Spleen (tissue), 11 donors: ENCODE results near the gene WDR74. TPM values are rescaled to one million over a fixed set of nuclear protein-coding genes. Genes with fewer than 3 reads are reported as not detected.
A peak's percentile ranks its signal among the peaks of the same experiment; 100 is the strongest.

Source experiments
- DNase-seq: peaks from one replicate; pipeline ENCODE4 v3.0.0-alpha.2; 2020
- H3K27ac ChIP-seq, 8 donors: fragments of 200-600 bp; sonication (generic) in 7 of 8; 1 replicate in 4 of 8; 2 replicates in 4 of 8; pipeline versions ENCODE4 v1.5.0 to v1.8.0; 2016 to 2021; ENCODE audit warnings: inconsistent platforms in 4 of 8, mild to moderate bottlenecking in 4 of 8, moderate library complexity in 1 of 8
- H3K27me3 ChIP-seq, 7 donors: fragments of 200-600 bp; sonication (generic) in 6 of 7; replicated peaks in 1 of 7; 1 replicate in 4 of 7; 2 replicates in 3 of 7; pipeline versions ENCODE4 v1.5.0 to v1.8.0; 2016 to 2021; ENCODE audit warnings: inconsistent platforms in 3 of 7, mild to moderate bottlenecking in 1 of 7
- H3K36me3 ChIP-seq, 6 donors: fragments of 200-600 bp; sonication (generic) in 5 of 6; 1 replicate in 4 of 6; 2 replicates in 2 of 6; pipeline versions ENCODE4 v1.5.0 to v1.8.0; 2016 to 2021; ENCODE audit warnings: inconsistent platforms in 2 of 6
- H3K4me1 ChIP-seq, 6 donors: fragments of 200-600 bp; sonication (generic) in 5 of 6; 1 replicate in 3 of 6; 2 replicates in 3 of 6; pipeline versions ENCODE4 v1.5.0 to v1.8.0; 2016 to 2021; ENCODE audit warnings: inconsistent platforms in 3 of 6
- H3K4me3 ChIP-seq, 8 donors: fragments of 200-600 bp; sonication (generic) in 7 of 8; 1 replicate in 4 of 8; 2 replicates in 4 of 8; pipeline versions ENCODE4 v1.5.0 to v1.8.0; 2016 to 2021; ENCODE audit warnings: inconsistent platforms in 4 of 8, mild to moderate bottlenecking in 4 of 8, moderate library complexity in 2 of 8
- H3K9me3 ChIP-seq, 8 donors: fragments of 200-600 bp; sonication (generic) in 7 of 8; 1 replicate in 4 of 8; 2 replicates in 4 of 8; pipeline versions ENCODE4 v1.5.0 to v1.8.0; 2016 to 2021; ENCODE audit warnings: inconsistent platforms in 4 of 8
- POLR2A ChIP-seq, 3 donors: fragments of 450-650 bp; IDR thresholded peaks; one replicate each; pipeline ENCODE4 v1.5.1; 2017; ENCODE audit warnings: antibody characterized with exemption in 3 of 3, mild to moderate bottlenecking in 1 of 3
- POLR2AphosphoS5 ChIP-seq, 3 donors: sonication (generic); formaldehyde crosslinking; IDR thresholded peaks; one replicate each; pipeline ENCODE4 v1.5.1; 2017; ENCODE audit warnings: antibody characterized with exemption in 3 of 3
- WGBS, 5 donors: extraction: QIAGEN DNeasy Blood & Tissue Kit in 3 of 5; methylation state at CpG; one replicate each; pipeline versions ENCODE4 v1.1.5 to v1.1.7; 2013 to 2018; 5-methylcytosine and 5-hydroxymethylcytosine counted together
- intact Hi-C: fragments of 100-400 bp; cut with DNase I; formaldehyde crosslinking; loops from one replicate; pipeline ENCODE4 v1.15.0; 2023; ENCODE audit warnings: low total_unique reads
- polyA plus RNA-seq, 3 donors: library from polyadenylated mRNA; stranded (reverse); fragments of 200-250 nt; gene quantifications; one replicate each; pipeline ENCODE4 v1.2.1, GENCODE V29; 2013
- total RNA-seq, 7 donors: library from RNA; depleted of rRNA in 3 of 7; stranded (reverse); fragments of >200 nt in 3 of 7; fragmentation: NEBNext Ultra II Directional in 4 of 7; extraction: Animal tissue kit (Norgen Biotek cat#: 25700) in 4 of 7; gene quantifications; one replicate each; pipeline versions ENCODE4 v1.1.0 to v1.2.1, GENCODE V29; 2016 to 2021
- TF ChIP-seq, protein P1 (sequence below), 11 experiments: fragments of 200-600 bp in 7 of 11; fragments of 450-650 bp in 4 of 11; sonication (generic) in 4 of 11; IDR thresholded peaks in 8 of 11; conservative IDR thresholded peaks in 3 of 11; 1 replicate in 7 of 11; 2 replicates in 4 of 11; pipeline versions ENCODE4 v1.4.0 to v1.8.0; 2016 to 2021; ENCODE audit warnings: antibody characterized with exemption in 11 of 11, inconsistent platforms in 4 of 11, mild to moderate bottlenecking in 1 of 11
- donor health status: healthy with polysubstance abuse.
- donor health status: DM: no; HTN: no; CAD: no; lungs with moderate emphysema.
- donor health status: DM: no; HTN: no; CAD: no.
- donor health status: Bipolar disorder and iron deficiency.
- donor health status: healthy.
- donor health status: DM: no; HTN: no; CAD: no.
- donor health status: DM: yes; HTN: yes; CAD: no.

The WDR74 gene
- total and polyA plus RNA-seq, 10 donors, result 29.0 to 66.2 (median 50.1) TPM

DNA sequence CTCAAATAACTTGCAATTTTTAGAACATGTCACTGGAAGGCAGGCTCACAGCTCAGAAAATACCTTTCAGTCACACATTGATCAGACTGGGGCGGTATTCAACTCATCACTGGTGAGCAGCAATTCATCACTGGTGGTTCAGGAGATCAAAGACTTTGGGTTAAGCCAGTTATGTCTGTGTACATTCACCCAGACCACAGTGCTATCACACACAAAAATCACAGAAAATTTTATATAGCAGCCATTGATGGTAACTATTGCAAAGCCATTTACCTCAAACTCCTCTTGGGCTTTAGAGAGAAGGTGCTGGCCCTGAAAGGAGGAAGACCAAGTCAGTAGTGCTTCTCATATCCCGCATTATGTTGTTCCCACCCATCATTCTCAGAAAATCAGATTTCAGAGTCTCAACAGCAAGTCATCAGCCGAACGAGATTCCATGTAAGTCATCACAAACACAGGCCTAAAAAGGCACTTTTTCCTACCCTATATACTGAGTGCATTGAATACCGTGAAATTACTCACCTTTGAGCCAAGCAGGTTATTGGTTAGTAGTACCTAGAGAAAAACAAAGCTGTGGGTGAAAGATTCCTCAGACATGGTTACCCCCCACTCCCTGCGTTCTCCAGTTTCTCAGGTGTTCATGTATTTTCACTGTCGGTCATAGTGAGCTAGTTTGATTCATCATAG, 14.0 kb upstream of the WDR74 start:
- no peaks in the 10 kb centered on the region for H3K9me3 ChIP-seq
- no peaks in the 10 kb centered on the region for H3K27me3 ChIP-seq
- intact Hi-C loops, result no loop called here
- H3K27ac ChIP-seq, result peak overlapping the region in 4 of 8 donors; percentile 85 to 90 (median 88)
- TF ChIP-seq POLR2AphosphoS5 (IDR thresholded peaks at IDR 0.05) (no peak), POLR2A (IDR thresholded peaks at IDR 0.05) (no peak)
- TF ChIP-seq, protein P1, sequence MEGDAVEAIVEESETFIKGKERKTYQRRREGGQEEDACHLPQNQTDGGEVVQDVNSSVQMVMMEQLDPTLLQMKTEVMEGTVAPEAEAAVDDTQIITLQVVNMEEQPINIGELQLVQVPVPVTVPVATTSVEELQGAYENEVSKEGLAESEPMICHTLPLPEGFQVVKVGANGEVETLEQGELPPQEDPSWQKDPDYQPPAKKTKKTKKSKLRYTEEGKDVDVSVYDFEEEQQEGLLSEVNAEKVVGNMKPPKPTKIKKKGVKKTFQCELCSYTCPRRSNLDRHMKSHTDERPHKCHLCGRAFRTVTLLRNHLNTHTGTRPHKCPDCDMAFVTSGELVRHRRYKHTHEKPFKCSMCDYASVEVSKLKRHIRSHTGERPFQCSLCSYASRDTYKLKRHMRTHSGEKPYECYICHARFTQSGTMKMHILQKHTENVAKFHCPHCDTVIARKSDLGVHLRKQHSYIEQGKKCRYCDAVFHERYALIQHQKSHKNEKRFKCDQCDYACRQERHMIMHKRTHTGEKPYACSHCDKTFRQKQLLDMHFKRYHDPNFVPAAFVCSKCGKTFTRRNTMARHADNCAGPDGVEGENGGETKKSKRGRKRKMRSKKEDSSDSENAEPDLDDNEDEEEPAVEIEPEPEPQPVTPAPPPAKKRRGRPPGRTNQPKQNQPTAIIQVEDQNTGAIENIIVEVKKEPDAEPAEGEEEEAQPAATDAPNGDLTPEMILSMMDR (IDR thresholded peaks at IDR 0.05 in 8 of 11, conservative IDR thresholded peaks at IDR 0.05 in 3 of 11), result no peak
- H3K4me3 ChIP-seq, result peak overlapping the region in 6 of 8 donors; percentile 61 to 95 (median 86)
- H3K36me3 ChIP-seq, result peaks cover 0 to 39% (median 33%) of the 10 kb centered on the region in 6 donors
- peaks cover 22 to 72% (median 52%) of the 10 kb centered on the region in 6 donors for H3K4me1 ChIP-seq
- no peak for DNase-seq
- WGBS, 5 donors, result 56 to 60% (median 58%) methylated on average over 7 of the region's 7 CpGs

DNA sequence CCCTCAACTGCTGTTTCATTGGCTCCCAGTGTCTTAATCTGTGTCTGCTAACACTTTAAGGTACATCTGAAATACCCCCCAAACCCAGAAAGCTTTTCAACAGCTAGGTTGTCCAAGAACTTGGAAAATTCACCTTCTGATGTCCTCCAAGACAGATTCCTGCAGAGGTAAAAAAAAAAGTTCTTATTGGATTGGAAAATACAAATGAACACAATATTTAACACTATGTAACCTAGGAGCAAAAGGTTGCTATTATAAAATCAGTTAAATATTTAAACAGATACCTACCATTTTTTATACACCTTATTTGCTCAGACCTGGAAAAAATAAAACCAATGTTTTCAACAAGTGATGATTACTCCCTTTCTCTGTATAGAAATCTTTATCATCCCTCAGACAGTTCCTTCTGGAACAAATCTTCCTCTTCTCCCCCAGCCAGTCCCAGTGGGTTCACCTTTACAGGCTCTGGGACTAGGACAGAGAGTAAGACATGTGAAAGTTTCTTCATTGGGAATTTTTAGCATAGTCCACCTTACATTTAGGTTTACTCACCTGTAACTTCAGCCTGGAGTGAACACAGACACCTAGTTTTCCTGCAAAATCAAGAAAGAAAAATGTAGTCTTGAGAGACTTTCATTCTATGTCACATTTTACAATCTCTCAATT, 13.3 kb upstream of the WDR74 start:
- no peak for TF ChIP-seq POLR2AphosphoS5 (IDR thresholded peaks at IDR 0.05)
- TF ChIP-seq POLR2A (IDR thresholded peaks at IDR 0.05), result no peak
- TF ChIP-seq, protein P1 (IDR thresholded peaks at IDR 0.05 in 8 of 11, conservative IDR thresholded peaks at IDR 0.05 in 3 of 11), result no peak
- intact Hi-C loops, result no loop called here
- peaks cover 0 to 39% (median 33%) of the 10 kb centered on the region in 6 donors for H3K36me3 ChIP-seq
- H3K9me3 ChIP-seq, result no peaks in the 10 kb centered on the region
- H3K4me1 ChIP-seq, result peaks cover 22 to 65% (median 52%) of the 10 kb centered on the region in 6 donors
- H3K27ac ChIP-seq, result peak overlapping the region in 1 of 8 donors; percentile 87
- H3K4me3 ChIP-seq, result peak overlapping the region in 1 of 8 donors; percentile 83
- no peaks in the 10 kb centered on the region for H3K27me3 ChIP-seq
- no peak for DNase-seq

DNA sequence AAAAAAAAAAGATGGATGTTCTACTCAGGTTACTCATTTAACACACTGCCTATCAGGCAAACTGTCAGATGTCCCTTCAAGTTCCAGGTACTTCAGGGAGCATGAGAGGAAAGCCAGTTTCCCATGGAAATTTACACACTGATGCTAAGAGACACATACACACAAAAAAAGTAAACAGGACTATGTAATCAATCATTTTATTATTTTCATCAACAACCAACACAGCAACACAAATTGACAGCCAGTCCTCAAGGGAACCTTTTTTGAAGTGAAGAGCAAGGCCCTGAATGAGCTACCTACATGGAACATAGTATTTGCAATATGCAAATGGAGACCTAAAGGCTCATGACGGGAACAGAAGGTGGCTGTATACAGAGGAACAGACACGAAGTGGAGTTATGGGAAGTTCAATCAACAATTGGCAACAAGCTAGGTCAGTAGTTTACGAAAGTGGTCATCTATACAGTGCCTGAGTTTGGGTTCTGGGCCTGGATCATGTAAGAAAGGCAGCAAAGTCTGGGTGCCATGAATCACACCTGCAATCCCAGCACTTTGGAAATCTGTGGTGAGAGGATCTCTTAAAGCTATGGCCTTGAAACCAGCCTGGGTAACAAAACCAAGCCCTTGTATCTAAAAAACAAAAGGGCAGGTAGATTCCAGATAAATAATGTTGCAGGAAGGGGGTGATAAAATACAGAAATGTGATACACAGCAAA, 12.6 kb upstream of the WDR74 start:
- intact Hi-C loops, result no loop called here
- no peak for DNase-seq
- Histone ChIP-seq H3K4me1 (peaks cover 18 to 58% (median 46%) of the 10 kb centered on the region in 6 donors), H3K36me3 (peaks cover 0 to 39% (median 33%) of the 10 kb centered on the region in 6 donors), H3K27ac (peak overlapping the region in 4 of 8 donors; percentile 13 to 42 (median 23)), H3K9me3 (no peaks in the 10 kb centered on the region), H3K27me3 (no peaks in the 10 kb centered on the region), H3K4me3 (no peak overlapping the region)
- TF ChIP-seq, protein P1 (IDR thresholded peaks at IDR 0.05 in 8 of 11, conservative IDR thresholded peaks at IDR 0.05 in 3 of 11), result no peak
- TF ChIP-seq POLR2AphosphoS5 (IDR thresholded peaks at IDR 0.05) (no peak), POLR2A (IDR thresholded peaks at IDR 0.05) (no peak)
- 35 to 61% (median 50%) methylated on average over 3 of the region's 3 CpGs for WGBS, 5 donors
